OCI-LY1 (cell line): ENCODE results near the gene PIEZO1.

Source experiments
- H2AFZ ChIP-seq: fragments of 200-600 bp; sonication (generic), shearing (Covaris generic); 2 replicates; pipeline ENCODE4 v1.6.0; 2014; ENCODE audit warnings: antibody characterized with exemption, mild to moderate bottlenecking, low read length
- H3F3A ChIP-seq: fragments of 200-600 bp; sonication (generic), shearing (Covaris generic); 2 replicates; pipeline ENCODE4 v1.6.0; 2014; ENCODE audit warnings: mild to moderate bottlenecking, antibody characterized with exemption, low read length, moderate library complexity; ENCODE audit not compliant: insufficient read depth
- H3K27ac ChIP-seq: fragments of 200-600 bp; sonication (generic); 2 replicates; pipeline ENCODE4 v1.5.1; 2014; ENCODE audit warnings: low read length, mixed run types, mild to moderate bottlenecking, low read depth; ENCODE audit not compliant: poor library complexity, severe bottlenecking
- H3K27me3 ChIP-seq: fragments of 200-600 bp; sonication (generic); 2 replicates; pipeline ENCODE4 v1.6.0; 2014; ENCODE audit warnings: antibody characterized with exemption, mild to moderate bottlenecking, low read length, moderate library complexity; ENCODE audit not compliant: insufficient read depth
- H3K36me3 ChIP-seq: fragments of 200-600 bp; sonication (generic); 2 replicates; pipeline ENCODE4 v1.6.1; 2014; ENCODE audit warnings: mild to moderate bottlenecking, antibody characterized with exemption, low read length, moderate library complexity, mixed read lengths; ENCODE audit not compliant: insufficient read depth
- H3K4me1 ChIP-seq: fragments of 200-600 bp; sonication (generic); 2 replicates; pipeline ENCODE4 v1.5.1; 2014; ENCODE audit warnings: mild to moderate bottlenecking, low read length, moderate library complexity; ENCODE audit not compliant: insufficient read depth, severe bottlenecking
- H3K4me2 ChIP-seq: fragments of 200-600 bp; sonication (generic), shearing (Covaris generic); 2 replicates; pipeline ENCODE4 v1.6.1; 2014; ENCODE audit warnings: low read length
- H3K4me3 ChIP-seq: fragments of 200-600 bp; sonication (generic); 2 replicates; pipeline ENCODE4 v1.5.1; 2014; ENCODE audit warnings: low read length, low read depth, mild to moderate bottlenecking, mixed read lengths; ENCODE audit not compliant: poor library complexity, severe bottlenecking
- H3K79me2 ChIP-seq: fragments of 200-600 bp; shearing (Covaris generic); 2 replicates; pipeline ENCODE4 v1.6.1; 2016; ENCODE audit warnings: mixed run types, low read length, mixed read lengths; ENCODE audit not compliant: insufficient read depth
- H3K9ac ChIP-seq: fragments of 200-600 bp; sonication (generic), shearing (Covaris generic); 2 replicates; pipeline ENCODE4 v1.6.1; 2014; ENCODE audit warnings: mild to moderate bottlenecking, low read length, mixed read lengths
- H3K9me2 ChIP-seq: fragments of 200-600 bp; sonication (generic), shearing (Covaris generic); 2 replicates; pipeline ENCODE4 v1.6.1; 2014; ENCODE audit warnings: low read depth, mild to moderate bottlenecking, low read length, mixed read lengths
- H3K9me3 ChIP-seq: fragments of 200-600 bp; shearing (Covaris generic); 2 replicates; pipeline ENCODE4 v1.6.1; 2014; ENCODE audit warnings: low read length, mixed read lengths
- H4K20me1 ChIP-seq: fragments of 200-600 bp; sonication (generic), shearing (Covaris generic); 2 replicates; pipeline ENCODE4 v1.6.0; 2016; ENCODE audit warnings: mild to moderate bottlenecking, low read length; ENCODE audit not compliant: insufficient read depth
- EZH2 ChIP-seq: fragments of 200-600 bp; sonication (generic), shearing (Covaris generic); IDR thresholded peaks from 2 replicates; pipeline ENCODE4 v1.8.0; 2017; ENCODE audit warnings: borderline replicate concordance, mixed run types, mild to moderate bottlenecking, antibody characterized with exemption, low read length, moderate library complexity, mixed read lengths
- TF ChIP-seq, protein P1 (sequence below): fragments of 200-600 bp; sonication (generic), shearing (Covaris generic); IDR thresholded peaks from 2 replicates; pipeline ENCODE4 v1.5.1; 2017; ENCODE audit warnings: mild to moderate bottlenecking, antibody characterized with exemption, low read length, moderate library complexity, mixed read lengths

Gene PIEZO1

DNA sequence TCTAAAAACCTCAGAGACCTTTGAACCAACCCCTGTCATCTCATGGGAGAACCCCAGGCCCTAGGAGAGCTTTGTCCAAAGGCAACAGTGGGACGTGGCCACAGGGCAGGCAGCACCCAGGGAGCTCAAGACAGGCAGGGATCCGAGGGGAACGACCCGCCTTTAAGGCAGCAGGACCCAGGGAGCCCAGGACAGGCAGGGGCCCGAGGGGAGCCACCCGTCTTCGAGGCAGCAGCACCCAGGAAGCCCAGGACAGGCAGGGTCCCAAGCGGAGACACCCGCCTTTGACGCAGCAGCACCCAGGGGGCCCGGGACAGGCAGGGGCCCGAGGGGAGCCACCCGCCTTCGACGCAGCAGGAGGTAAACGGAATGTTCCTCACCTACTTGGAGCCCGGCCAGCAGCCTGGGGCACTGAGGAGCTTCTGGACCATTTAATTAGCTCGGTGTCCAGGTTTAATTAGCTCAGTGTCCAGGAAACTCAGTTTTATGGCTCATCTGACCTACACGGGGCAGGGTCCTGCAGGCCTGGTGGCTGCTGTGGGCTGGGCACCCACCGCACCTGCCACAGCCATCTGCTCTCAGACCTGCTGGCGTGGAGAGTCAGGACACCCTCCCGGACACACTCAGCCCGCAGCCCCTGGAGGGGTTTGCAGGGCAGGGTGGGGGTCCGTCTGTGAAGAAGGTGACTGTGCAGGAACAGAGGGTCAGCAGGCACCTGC, 24.4 kb downstream of the PIEZO1 start:
- no peaks in the 10 kb centered on the region for H4K20me1 ChIP-seq
- no peaks in the 10 kb centered on the region for H3K36me3 ChIP-seq
- H3K9me3 ChIP-seq = no peaks in the 10 kb centered on the region
- no peak for TF ChIP-seq EZH2
- TF ChIP-seq, protein P1, sequence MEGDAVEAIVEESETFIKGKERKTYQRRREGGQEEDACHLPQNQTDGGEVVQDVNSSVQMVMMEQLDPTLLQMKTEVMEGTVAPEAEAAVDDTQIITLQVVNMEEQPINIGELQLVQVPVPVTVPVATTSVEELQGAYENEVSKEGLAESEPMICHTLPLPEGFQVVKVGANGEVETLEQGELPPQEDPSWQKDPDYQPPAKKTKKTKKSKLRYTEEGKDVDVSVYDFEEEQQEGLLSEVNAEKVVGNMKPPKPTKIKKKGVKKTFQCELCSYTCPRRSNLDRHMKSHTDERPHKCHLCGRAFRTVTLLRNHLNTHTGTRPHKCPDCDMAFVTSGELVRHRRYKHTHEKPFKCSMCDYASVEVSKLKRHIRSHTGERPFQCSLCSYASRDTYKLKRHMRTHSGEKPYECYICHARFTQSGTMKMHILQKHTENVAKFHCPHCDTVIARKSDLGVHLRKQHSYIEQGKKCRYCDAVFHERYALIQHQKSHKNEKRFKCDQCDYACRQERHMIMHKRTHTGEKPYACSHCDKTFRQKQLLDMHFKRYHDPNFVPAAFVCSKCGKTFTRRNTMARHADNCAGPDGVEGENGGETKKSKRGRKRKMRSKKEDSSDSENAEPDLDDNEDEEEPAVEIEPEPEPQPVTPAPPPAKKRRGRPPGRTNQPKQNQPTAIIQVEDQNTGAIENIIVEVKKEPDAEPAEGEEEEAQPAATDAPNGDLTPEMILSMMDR = no peak
- H3K27me3 ChIP-seq = peaks cover 36% of the 10 kb centered on the region
- H2AFZ ChIP-seq = no peak overlapping the region
- no peaks in the 10 kb centered on the region for H3K4me1 ChIP-seq
- no peak overlapping the region for H3K4me2 ChIP-seq
- no peaks in the 10 kb centered on the region for H3K79me2 ChIP-seq
- H3K4me3 ChIP-seq = no peak overlapping the region
- H3F3A ChIP-seq = no peaks in the 10 kb centered on the region
- H3K9me2 ChIP-seq = no peaks in the 10 kb centered on the region
- no peak overlapping the region for H3K9ac ChIP-seq
- H3K27ac ChIP-seq = no peak overlapping the region

DNA sequence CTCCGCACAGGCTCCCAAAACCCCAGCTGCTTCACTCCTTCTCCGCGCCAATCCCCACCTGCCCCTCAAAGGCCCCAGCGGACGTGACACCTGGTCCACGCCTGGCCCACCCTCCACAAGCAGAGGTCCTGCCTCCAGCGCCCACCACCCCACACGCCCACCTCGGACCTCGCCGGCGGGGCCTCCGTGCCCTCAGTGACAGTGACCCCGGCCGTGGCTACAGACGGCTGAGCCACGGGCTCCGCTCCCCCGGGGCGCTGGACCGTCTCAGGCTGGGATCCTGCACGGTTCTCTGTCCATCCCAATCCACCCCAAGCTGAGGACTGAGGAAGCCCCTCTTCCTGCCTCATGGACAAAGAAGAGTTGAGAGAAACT, 25.1 kb downstream of the PIEZO1 start:
- H3K9me3 ChIP-seq = no peaks in the 10 kb centered on the region
- no peaks in the 10 kb centered on the region for H4K20me1 ChIP-seq
- no peaks in the 10 kb centered on the region for H3K36me3 ChIP-seq
- H3F3A ChIP-seq = no peaks in the 10 kb centered on the region
- H3K27me3 ChIP-seq = peaks cover 30% of the 10 kb centered on the region
- H3K79me2 ChIP-seq = no peaks in the 10 kb centered on the region
- no peaks in the 10 kb centered on the region for H3K4me1 ChIP-seq
- no peak for TF ChIP-seq EZH2
- TF ChIP-seq, protein P1 = no peak
- H3K9me2 ChIP-seq = no peaks in the 10 kb centered on the region
- no peak overlapping the region for H3K4me2 ChIP-seq
- no peak overlapping the region for H3K9ac ChIP-seq
- H3K27ac ChIP-seq = no peak overlapping the region
- H2AFZ ChIP-seq = no peak overlapping the region
- H3K4me3 ChIP-seq = no peak overlapping the region

DNA sequence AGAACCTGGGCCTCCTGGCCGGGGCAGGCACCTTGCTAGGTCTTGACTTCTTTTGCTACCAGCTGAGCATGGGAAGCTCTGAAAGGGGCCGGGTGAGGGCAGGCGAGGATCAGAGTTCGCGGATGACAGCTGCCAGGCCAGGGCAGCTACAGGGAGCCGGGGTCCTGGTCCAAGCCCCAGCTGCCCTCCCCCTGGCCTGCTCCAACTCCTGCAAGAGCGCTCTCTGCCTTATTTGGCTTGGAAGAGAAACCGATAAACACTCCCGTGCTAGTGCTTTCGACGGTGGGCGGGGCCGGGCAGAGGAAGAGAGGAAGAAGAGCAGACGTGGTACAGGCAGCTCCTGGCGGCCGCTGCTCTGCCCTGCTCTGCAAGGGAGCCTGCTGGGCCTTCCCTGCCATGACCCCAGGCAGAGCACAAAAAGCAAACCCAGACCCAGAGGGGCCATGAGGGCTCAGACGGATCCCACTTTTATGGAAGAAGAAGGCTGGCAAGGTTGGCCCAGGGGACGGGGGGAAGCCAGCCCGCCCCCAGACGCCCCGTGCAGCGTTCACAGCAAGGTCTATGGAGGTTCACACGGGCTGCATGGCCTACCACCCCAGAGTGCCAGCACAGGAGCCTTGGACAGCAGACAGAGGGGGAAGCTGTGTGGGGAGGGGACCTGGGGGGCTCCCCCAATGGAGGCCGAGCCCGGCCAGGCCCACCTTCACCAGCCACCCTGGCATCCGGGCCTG, 25.6 kb downstream of the PIEZO1 start:
- Histone ChIP-seq H2AFZ (no peak overlapping the region), H3K4me1 (no peaks in the 10 kb centered on the region), H3K4me3 (peak overlapping the region; percentile 22), H3K36me3 (no peaks in the 10 kb centered on the region), H3K9ac (no peak overlapping the region), H3K27ac (no peak overlapping the region), H3K4me2 (peak overlapping the region; percentile 52), H3K9me2 (no peaks in the 10 kb centered on the region), H4K20me1 (no peaks in the 10 kb centered on the region), H3K9me3 (no peaks in the 10 kb centered on the region), H3F3A (no peaks in the 10 kb centered on the region), H3K27me3 (peaks cover 30% of the 10 kb centered on the region), H3K79me2 (no peaks in the 10 kb centered on the region)
- TF ChIP-seq EZH2 = no peak
- TF ChIP-seq, protein P1 = peak; percentile 43
